ENCODE results near the gene IGF2BP2. TPM values are rescaled to one million over a fixed set of nuclear protein-coding genes. Genes with fewer than 3 reads are reported as not detected.
A peak's percentile ranks its signal among the peaks of the same experiment; 100 is the strongest.
"Not testable (repeated sequence)": the region's sequence is repeated elsewhere in the genome, so short reads cannot be mapped to it uniquely, and the experiment has no call there.

Gene IGF2BP2
- total RNA-seq, 1 donor from 2014 or later, result 201 TPM

GRCh38 chr3:185778821-185779220, 46.0 kb downstream of the IGF2BP2 start:
- Mint-ChIP-seq H3K27ac (peak overlapping the region; percentile 16), H3K27me3 (ENCODE audit: low read depth) (no peaks in the 10 kb centered on the region), H3K4me1 (peaks cover 37% of the 10 kb centered on the region), H3K4me3 (no peak overlapping the region), H3K9me3 (no peaks in the 10 kb centered on the region), H3K36me3 (peaks cover 6% of the 10 kb centered on the region)
- TF ChIP-seq CTCF (IDR thresholded peaks at IDR 0.05; ENCODE audit: unreplicated experiment), result no peak
- DNase-seq (ENCODE audit: low spot score in 2 of 2, unreplicated experiment in 2 of 2), result no peak

- H3K9me3 Mint-ChIP-seq, result no peaks in the 10 kb centered on the region
- H3K27me3 Mint-ChIP-seq (ENCODE audit: low read depth), result no peaks in the 10 kb centered on the region
- H3K36me3 Mint-ChIP-seq, result peaks cover 5% of the 10 kb centered on the region
- peaks cover 41% of the 10 kb centered on the region for H3K4me1 Mint-ChIP-seq
- peak overlapping the region; percentile 13 for H3K27ac Mint-ChIP-seq
- TF ChIP-seq CTCF (IDR thresholded peaks at IDR 0.05; ENCODE audit: unreplicated experiment), result no peak
- no peak for DNase-seq (ENCODE audit: low spot score in 2 of 2, unreplicated experiment in 2 of 2)
- no peak overlapping the region for H3K4me3 Mint-ChIP-seq
These were observed 46.7 kb downstream of the IGF2BP2 start for GRCh38 chr3:185778094-185778493.

- H3K9me3 Mint-ChIP-seq, result no peaks in the 10 kb centered on the region
- no peaks in the 10 kb centered on the region for H3K36me3 Mint-ChIP-seq
- DNase-seq (ENCODE audit: low spot score in 2 of 2, unreplicated experiment in 2 of 2), result no peak
- no peaks in the 10 kb centered on the region for H3K27me3 Mint-ChIP-seq (ENCODE audit: low read depth)
- H3K4me3 Mint-ChIP-seq, result no peak overlapping the region
- no peak for TF ChIP-seq CTCF (IDR thresholded peaks at IDR 0.05; ENCODE audit: unreplicated experiment)
- H3K4me1 Mint-ChIP-seq, result peaks cover 42% of the 10 kb centered on the region
- H3K27ac Mint-ChIP-seq, result peak overlapping the region; percentile 55
These were observed 54.7 kb downstream of the IGF2BP2 start for GRCh38 chr3:185770109-185770508.

- H3K27me3 Mint-ChIP-seq (ENCODE audit: low read depth); DNase-seq (ENCODE audit: low spot score in 2 of 2, unreplicated experiment in 2 of 2); H3K9me3 Mint-ChIP-seq; H3K4me3 Mint-ChIP-seq; H3K27ac Mint-ChIP-seq; H3K36me3 Mint-ChIP-seq: not testable (repeated sequence)
- peaks cover 47% of the 10 kb centered on the region for H3K4me1 Mint-ChIP-seq
- peak; percentile 80 for TF ChIP-seq CTCF (IDR thresholded peaks at IDR 0.05; ENCODE audit: unreplicated experiment)
These were observed 56.3 kb downstream of the IGF2BP2 start for GRCh38 chr3:185768578-185768982.

- no peak overlapping the region for H3K4me3 Mint-ChIP-seq
- H3K9me3 Mint-ChIP-seq, result no peaks in the 10 kb centered on the region
- no peaks in the 10 kb centered on the region for H3K27me3 Mint-ChIP-seq (ENCODE audit: low read depth)
- H3K36me3 Mint-ChIP-seq, result no peaks in the 10 kb centered on the region
- no peak for DNase-seq (ENCODE audit: low spot score in 2 of 2, unreplicated experiment in 2 of 2)
- H3K27ac Mint-ChIP-seq, result peak overlapping the region; percentile 13
- H3K4me1 Mint-ChIP-seq, result peaks cover 48% of the 10 kb centered on the region
- no peak for TF ChIP-seq CTCF (IDR thresholded peaks at IDR 0.05; ENCODE audit: unreplicated experiment)
These were observed 57.7 kb downstream of the IGF2BP2 start for GRCh38 chr3:185767002-185767688.

All from mesothelial cell of epicardium (in vitro differentiated cells).